Tibial artery (tissue), 4 donors: Measurements from ENCODE around the gene OCSTAMP.

Experiments used
- DNase-seq, 2 donors: peaks; one replicate each; pipeline ENCODE4 v3.0.0-alpha.2; 2019
- H3K27ac ChIP-seq, 2 donors: fragments of 200-600 bp; sonication (generic) in 1 of 2; 1 replicate in 1 of 2; 2 replicates in 1 of 2; pipeline ENCODE4 v1.5.1; 2018 to 2019; ENCODE audit warnings: mild to moderate bottlenecking in 1 of 2
- H3K27me3 ChIP-seq, 2 donors: fragments of 200-600 bp; sonication (generic) in 1 of 2; one replicate each; pipeline versions ENCODE4 v1.5.1 to v1.6.0; 2016 to 2019
- H3K36me3 ChIP-seq, 3 donors: fragments of 200-600 bp; sonication (generic) in 2 of 3; one replicate each; pipeline ENCODE4 v1.5.1; 2016 to 2019; ENCODE audit warnings: mild to moderate bottlenecking in 2 of 3
- H3K4me1 ChIP-seq, 4 donors: fragments of 200-600 bp; sonication (generic) in 2 of 4; 1 replicate in 3 of 4; 2 replicates in 1 of 4; pipeline ENCODE4 v1.5.1; 2016 to 2019
- H3K4me3 ChIP-seq, 2 donors: fragments of 200-600 bp; sonication (generic) in 1 of 2; 1 replicate in 1 of 2; 2 replicates in 1 of 2; pipeline ENCODE4 v1.5.1; 2018 to 2019; ENCODE audit warnings: mild to moderate bottlenecking in 2 of 2
- H3K9me3 ChIP-seq, 3 donors: fragments of 200-600 bp; sonication (generic) in 1 of 3; one replicate each; pipeline ENCODE4 v1.5.1; 2016 to 2019
- intact Hi-C: fragments of 100-400 bp; cut with DNase I; formaldehyde crosslinking; loops from one replicate; pipeline ENCODE4 v1.15.0; 2023; ENCODE audit warnings: low total_unique reads
- TF ChIP-seq, protein P1 (sequence below), 2 experiments: fragments of 200-600 bp in 1 of 2; fragments of 450-650 bp in 1 of 2; IDR thresholded peaks; one replicate each; pipeline ENCODE4 v1.5.1; 2017 to 2019; ENCODE audit warnings: antibody characterized with exemption in 2 of 2, mild to moderate bottlenecking in 1 of 2, moderate library complexity in 1 of 2

The OCSTAMP gene

GRCh38 chr20:46583411-46584214 lies 33.2 kb upstream of the OCSTAMP start:
- Histone ChIP-seq H3K4me3 (no peak overlapping the region), H3K27me3 (no peaks in the 10 kb centered on the region), H3K9me3 (no peaks in the 10 kb centered on the region), H3K27ac (no peak overlapping the region), H3K36me3 (no peaks in the 10 kb centered on the region), H3K4me1 (no peaks in the 10 kb centered on the region)
- intact Hi-C loops: no loop called here
- TF ChIP-seq, protein P1, sequence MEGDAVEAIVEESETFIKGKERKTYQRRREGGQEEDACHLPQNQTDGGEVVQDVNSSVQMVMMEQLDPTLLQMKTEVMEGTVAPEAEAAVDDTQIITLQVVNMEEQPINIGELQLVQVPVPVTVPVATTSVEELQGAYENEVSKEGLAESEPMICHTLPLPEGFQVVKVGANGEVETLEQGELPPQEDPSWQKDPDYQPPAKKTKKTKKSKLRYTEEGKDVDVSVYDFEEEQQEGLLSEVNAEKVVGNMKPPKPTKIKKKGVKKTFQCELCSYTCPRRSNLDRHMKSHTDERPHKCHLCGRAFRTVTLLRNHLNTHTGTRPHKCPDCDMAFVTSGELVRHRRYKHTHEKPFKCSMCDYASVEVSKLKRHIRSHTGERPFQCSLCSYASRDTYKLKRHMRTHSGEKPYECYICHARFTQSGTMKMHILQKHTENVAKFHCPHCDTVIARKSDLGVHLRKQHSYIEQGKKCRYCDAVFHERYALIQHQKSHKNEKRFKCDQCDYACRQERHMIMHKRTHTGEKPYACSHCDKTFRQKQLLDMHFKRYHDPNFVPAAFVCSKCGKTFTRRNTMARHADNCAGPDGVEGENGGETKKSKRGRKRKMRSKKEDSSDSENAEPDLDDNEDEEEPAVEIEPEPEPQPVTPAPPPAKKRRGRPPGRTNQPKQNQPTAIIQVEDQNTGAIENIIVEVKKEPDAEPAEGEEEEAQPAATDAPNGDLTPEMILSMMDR (IDR thresholded peaks at IDR 0.05): no peak
- no peak for DNase-seq

GRCh38 chr20:46582648-46583047 lies 32.2 kb upstream of the OCSTAMP start:
- no peak for DNase-seq
- intact Hi-C loops: no loop called here
- TF ChIP-seq, protein P1 (IDR thresholded peaks at IDR 0.05): no peak
- no peak overlapping the region for H3K27ac ChIP-seq
- H3K27me3 ChIP-seq: no peaks in the 10 kb centered on the region
- no peak overlapping the region for H3K4me3 ChIP-seq
- H3K4me1 ChIP-seq: no peaks in the 10 kb centered on the region
- H3K9me3 ChIP-seq: no peaks in the 10 kb centered on the region
- no peaks in the 10 kb centered on the region for H3K36me3 ChIP-seq

DNA sequence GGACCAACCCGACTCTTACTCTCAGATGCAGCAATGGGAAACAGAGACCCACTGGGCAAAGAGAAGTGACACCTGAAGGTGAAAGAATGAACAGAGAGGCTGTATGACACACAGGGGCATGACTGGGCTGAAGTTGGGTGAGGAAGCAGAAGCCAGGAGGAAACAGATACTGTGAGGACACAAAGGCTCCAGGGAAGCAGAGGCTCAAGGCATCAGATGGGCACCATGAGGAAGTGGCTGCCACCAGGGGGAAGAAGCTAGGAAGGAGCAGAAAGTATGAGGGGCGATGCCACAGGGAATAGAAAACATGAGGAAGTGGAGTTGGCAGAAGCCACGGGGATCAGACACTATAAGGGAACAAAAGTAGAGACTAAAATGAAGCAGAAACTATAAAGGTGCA lies 30.9 kb upstream of the OCSTAMP start:
- DNase-seq: no peak
- Histone ChIP-seq H3K9me3 (no peaks in the 10 kb centered on the region), H3K4me1 (no peaks in the 10 kb centered on the region), H3K27ac (no peak overlapping the region), H3K4me3 (no peak overlapping the region), H3K36me3 (no peaks in the 10 kb centered on the region), H3K27me3 (no peaks in the 10 kb centered on the region)
- TF ChIP-seq, protein P1 (IDR thresholded peaks at IDR 0.05): no peak
- intact Hi-C loops: no loop called here

GRCh38 chr20:46580613-46581205 lies 30.3 kb upstream of the OCSTAMP start:
- H3K36me3 ChIP-seq: no peaks in the 10 kb centered on the region
- no peak for DNase-seq
- no peaks in the 10 kb centered on the region for H3K9me3 ChIP-seq
- no peaks in the 10 kb centered on the region for H3K4me1 ChIP-seq
- no peak overlapping the region for H3K27ac ChIP-seq
- H3K27me3 ChIP-seq: no peaks in the 10 kb centered on the region
- H3K4me3 ChIP-seq: no peak overlapping the region
- TF ChIP-seq, protein P1 (IDR thresholded peaks at IDR 0.05): no peak
- intact Hi-C loops: no loop called here

DNA sequence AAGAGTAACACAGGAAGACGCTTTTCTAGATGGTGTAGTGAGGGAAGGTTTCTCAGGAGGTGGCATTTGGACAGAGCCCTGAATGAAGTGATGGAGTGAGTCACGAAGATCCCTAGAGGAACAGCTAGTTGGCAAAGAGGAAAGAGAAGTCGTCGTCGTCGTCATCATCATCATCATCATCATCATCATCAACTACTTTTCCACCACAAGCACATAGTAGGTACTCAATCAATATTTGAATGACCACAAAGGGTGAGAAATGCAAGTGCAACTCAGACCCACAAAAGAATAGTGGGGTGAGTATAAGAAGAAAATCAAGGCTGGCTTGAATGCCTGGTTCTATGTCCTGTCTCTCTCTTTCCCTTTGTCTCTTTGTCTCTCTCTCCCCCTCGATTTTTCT lies 28.3 kb upstream of the OCSTAMP start:
- H3K27ac ChIP-seq: no peak overlapping the region
- H3K27me3 ChIP-seq: no peaks in the 10 kb centered on the region
- DNase-seq: no peak
- H3K9me3 ChIP-seq: no peaks in the 10 kb centered on the region
- intact Hi-C loops: no loop called here
- H3K4me1 ChIP-seq: no peaks in the 10 kb centered on the region
- H3K36me3 ChIP-seq: no peaks in the 10 kb centered on the region
- TF ChIP-seq, protein P1 (IDR thresholded peaks at IDR 0.05): no peak
- no peak overlapping the region for H3K4me3 ChIP-seq
